GM19455 (cell line): ENCODE data around the gene GEMIN7.

ENCODE experiments used
- ATAC-seq: cut with Tn5 transposase; IDR thresholded peaks from one replicate; pipeline ENCODE4 v1.9.1; 2021; ENCODE audit not compliant: unreplicated experiment

GEMIN7 gene

GRCh38 chr19:45082170-45082569, 3.1 kb downstream of the GEMIN7 start:
- ATAC-seq: no peak

- ATAC-seq: no peak
These were observed 7.4 kb downstream of the GEMIN7 start for GRCh38 chr19:45086480-45086879.

- no peak for ATAC-seq
These were observed 8.5 kb downstream of the GEMIN7 start for GRCh38 chr19:45087531-45087930.

GRCh38 chr19:45090034-45090433, 11.0 kb downstream of the GEMIN7 start:
- ATAC-seq: no peak

- ATAC-seq: no peak
These were observed 11.5 kb downstream of the GEMIN7 start for GRCh38 chr19:45090606-45091005.

- ATAC-seq: peak; percentile 51
These were observed 12.2 kb downstream of the GEMIN7 start for GRCh38 chr19:45091031-45091923.

GRCh38 chr19:45092747-45093678, 14.0 kb downstream of the GEMIN7 start, which contains the start of gene PPP1R37:
TSS of gene PPP1R37 (plus strand) at chr19:45093179. CDS start at chr19:45093326, 147 bp downstream.
- peak; percentile 55 for ATAC-seq

GRCh38 chr19:45094137-45094536, 15.1 kb downstream of the GEMIN7 start:
- ATAC-seq: no peak

GRCh38 chr19:45094707-45095106, 15.6 kb downstream of the GEMIN7 start:
- no peak for ATAC-seq

GRCh38 chr19:45095496-45096413, 16.7 kb downstream of the GEMIN7 start:
- no peak for ATAC-seq

GRCh38 chr19:45096700-45097099, 17.6 kb downstream of the GEMIN7 start:
- no peak for ATAC-seq

- ATAC-seq: no peak
These were observed 18.4 kb downstream of the GEMIN7 start for GRCh38 chr19:45097450-45097775.

- ATAC-seq: no peak
These were observed 18.9 kb downstream of the GEMIN7 start for GRCh38 chr19:45097776-45098520.

- no peak for ATAC-seq
These were observed 19.7 kb downstream of the GEMIN7 start for GRCh38 chr19:45098521-45099466.

- ATAC-seq: no peak
These were observed 20.6 kb downstream of the GEMIN7 start for GRCh38 chr19:45099467-45100191.

- ATAC-seq: no peak
These were observed 21.1 kb downstream of the GEMIN7 start for GRCh38 chr19:45100201-45100600.

- no peak for ATAC-seq
These were observed 21.8 kb downstream of the GEMIN7 start for GRCh38 chr19:45100846-45101252.

- no peak for ATAC-seq
These were observed 22.7 kb downstream of the GEMIN7 start for GRCh38 chr19:45101806-45102205.
